Activated T-cell treated with anti-CD3 and anti-CD28 coated beads, Interleukin-2, amount 50 U/mL, for 1 hour (primary cell): Measurements from ENCODE around the gene ADGRG7.
"Not testable (repeated sequence)": the region's sequence is repeated elsewhere in the genome, so short reads cannot be mapped to it uniquely, and the experiment has no call there.

ENCODE experiments used
- DNase-seq: peaks from one replicate; pipeline ENCODE4 v3.0.0-alpha.2; 2020

ADGRG7 gene

DNA sequence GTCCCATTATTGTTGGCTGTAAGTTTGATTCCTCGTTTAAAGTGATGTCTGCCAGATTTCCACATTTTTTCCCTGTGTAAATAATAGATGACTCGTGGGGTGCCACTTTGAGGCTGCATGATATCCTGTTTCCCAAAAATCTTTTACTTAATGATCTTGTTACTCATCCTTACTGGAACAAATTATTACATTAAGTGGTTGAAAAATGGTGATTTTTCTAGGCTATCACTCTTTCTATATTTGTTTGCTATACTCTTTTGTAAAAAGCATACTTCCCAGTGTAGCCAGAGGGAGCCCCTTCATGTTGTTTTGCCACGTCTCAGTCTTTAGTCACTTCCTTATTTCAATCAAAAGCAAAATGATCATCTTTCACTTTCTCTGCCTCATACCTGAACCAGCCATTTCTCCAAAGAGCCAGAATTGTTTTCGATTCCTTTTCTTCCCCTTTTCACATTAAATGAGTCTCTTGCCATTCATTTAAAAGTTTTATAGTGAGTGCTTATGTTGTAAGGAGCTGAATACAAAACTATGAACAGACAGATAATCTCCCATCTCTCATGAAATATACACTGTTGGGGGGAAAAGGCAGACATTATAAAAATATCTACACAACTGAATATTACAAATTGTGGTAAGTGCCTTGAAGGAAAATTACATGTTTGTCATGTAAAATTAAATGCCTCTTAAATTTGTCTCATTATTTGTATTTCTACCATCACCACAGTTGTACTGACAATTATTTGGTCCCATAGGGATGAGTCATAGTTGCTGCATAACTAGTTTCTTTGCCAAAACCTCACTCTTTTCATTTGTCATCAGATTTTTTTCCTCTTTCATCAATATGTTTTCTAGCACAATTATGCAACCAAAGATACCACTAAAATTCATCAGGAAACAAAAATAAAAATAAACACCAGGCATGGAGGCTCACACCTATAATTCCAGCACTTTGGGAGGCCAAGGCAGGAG, 41.5 kb downstream of the ADGRG7 start:
- no peak for DNase-seq

DNA sequence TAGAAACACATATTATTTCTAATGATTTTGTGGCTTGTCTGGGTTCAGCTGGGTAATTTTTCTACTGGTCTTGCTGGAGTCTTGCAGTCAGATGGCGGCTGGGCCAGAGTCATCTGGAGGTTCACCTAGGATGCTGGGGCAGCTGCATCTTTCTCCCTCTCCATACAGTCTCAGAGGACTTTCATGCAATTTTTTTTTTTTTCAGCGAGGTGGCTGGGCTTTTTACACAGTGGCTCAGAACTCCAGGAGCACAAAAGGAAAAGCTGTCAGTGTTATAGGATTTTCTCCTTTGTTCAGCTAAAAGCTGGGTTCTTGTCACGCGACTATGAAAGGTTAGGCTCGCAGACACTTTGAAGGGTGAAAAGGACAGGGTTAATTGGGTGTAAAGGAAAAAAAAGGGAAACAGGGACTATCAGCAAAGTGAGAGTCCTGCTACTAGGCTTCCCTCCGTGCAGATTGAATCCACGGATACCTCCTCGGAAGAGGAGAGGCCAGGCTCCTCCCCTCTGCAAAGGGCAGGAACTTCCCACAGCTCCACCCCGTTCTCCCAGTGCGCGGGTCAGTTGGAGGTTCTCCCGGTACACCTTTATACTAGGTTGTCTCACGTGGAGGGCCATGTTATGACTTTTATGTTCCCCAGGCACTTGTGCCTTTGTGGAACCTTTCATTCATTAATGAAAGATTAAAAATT, 44.3 kb downstream of the ADGRG7 start:
- DNase-seq: no peak

DNA sequence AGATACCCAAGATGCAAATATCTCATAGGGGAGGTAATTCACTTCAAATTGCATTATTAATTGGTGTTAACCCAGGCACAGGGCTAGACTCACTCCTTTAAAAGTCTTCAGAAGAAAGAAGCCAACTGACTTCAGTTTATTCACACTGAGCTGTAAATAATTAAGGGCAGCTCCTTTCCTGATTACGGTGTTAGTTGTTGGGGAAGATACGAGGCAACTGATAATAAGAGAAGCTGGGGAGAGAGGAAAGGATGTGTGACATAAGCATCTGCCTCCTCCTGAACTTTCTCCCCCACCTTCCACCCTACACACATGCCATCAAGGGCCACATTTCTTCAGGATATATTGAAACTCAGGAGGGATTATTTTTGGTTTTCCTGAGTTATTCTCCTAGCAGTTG, 47.5 kb downstream of the ADGRG7 start:
- no peak for DNase-seq

DNA sequence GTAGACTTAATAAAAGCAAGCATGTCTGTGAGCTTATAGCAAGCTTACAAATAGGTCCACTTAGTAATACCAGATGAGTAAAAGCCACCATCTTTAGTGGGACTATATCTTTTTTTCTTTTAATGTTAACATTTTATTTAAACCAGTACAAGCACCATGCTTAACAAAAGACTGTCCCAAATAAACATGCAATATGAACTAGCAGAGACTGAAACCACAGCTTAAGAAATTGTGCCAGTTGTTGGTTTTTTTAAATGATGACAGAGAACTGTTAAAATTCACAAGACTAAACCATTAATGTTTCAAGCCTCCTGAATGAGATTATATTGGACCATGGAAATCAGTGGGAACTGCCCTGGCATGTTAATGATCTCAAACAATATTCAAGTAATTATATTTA, 51.9 kb downstream of the ADGRG7 start:
- not testable (repeated sequence) for DNase-seq

DNA sequence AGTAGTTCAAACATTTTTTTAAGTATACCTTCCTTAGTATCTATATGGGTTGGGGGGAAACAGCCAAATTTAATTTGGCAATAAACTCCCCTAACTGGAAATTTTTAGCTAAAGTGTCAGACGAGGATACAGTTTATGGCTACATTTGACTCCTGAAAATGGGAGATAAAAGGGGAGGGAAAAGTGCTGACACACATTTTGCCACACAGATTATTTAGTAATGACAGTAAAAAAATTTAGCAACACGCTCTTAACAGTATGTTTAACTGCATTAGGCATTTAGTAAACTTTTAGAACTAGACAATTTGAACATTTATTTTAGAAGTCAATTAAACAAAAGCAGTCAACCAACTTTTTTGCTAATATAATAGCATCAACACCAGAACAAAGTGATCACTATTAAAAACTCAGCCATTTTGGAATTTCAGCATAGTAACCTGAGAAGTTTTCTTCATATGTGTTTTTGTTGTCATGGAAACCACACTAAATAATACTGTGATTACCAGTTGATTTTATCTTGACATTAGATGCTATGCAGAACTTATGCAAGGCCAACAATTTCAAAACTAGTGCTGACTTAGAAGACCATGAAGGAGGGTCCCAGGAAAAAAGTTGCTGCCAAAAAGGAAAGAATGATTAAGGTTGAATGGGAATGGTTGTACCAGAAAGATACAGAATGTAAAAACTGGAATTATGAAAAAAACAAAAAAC, 52.9 kb downstream of the ADGRG7 start:
- no peak for DNase-seq

DNA sequence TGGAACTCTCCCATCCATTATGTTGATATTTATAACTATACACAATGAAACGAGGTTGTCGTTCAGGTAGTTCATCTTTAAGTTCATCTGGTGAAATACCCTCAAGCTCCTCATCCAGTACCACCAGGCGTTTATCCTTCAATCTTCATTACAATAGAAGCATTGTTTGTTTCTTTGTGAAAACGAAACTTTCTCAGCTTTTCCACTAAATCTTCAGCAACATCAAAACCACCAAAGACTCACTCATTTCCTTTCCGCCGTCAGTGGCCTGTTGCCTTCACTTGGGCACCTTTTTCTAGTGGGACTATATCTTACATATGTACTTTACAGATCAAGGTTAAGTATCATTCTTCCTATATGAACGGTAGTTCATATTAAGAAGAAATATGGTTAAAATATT, 55.8 kb downstream of the ADGRG7 start:
- peak; percentile 24 for DNase-seq

DNA sequence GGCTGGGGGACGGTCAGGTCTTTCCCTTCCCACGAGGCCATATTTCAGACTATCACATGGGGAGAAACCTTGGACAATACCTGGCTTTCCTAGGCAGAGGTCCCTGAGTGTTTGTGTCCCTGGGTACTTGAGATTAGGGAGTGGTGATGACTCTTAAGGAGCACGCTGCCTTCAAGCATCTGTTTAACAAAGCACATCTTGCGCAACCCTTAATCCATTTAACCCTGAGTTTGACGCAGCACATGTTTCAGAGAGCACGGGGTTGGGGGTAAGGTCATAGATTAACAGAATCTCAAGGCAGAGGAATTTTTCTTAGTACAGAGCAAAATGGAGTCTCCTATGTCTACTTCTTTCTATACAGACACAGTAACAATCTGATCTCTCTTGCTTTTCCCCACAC, 57.3 kb downstream of the ADGRG7 start:
- DNase-seq: not testable (repeated sequence)

DNA sequence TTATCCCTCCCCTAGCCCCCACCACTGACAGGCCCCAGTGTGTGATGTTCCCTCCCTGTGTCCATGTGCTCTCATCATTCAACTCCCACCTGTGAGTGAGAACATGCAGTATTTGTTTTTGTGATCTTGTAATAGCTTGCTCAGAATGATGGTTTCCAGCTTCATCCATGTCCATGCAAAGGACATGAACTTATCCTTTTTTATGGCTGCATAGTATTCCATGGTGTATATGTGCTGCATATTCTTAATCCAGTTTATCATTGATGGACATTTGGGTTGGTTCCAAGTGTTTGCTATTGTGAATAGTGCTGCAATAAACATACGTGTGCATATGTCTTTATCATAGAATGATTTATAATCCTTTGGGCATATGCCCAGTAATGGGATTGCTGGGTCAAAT, 57.9 kb downstream of the ADGRG7 start:
- DNase-seq: not testable (repeated sequence)

DNA sequence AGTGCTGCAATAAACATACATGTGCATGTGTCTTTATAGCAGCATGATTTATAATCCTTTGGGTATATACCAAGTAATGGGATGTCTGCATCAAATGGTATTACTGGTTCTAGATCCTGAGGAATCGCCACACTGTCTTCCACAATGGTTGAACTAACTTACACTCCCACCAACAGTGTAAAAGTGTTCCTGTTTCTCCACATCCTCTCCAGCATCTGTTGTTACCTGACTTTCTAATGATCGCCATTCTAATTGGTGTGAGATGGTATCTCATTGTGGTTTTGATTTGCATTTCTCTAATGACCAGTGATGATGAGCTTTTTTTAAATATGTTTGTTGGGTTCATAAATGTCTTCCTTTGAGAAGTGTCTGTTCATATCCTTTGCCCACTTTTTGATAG, 61.6 kb downstream of the ADGRG7 start:
- DNase-seq: not testable (repeated sequence)

DNA sequence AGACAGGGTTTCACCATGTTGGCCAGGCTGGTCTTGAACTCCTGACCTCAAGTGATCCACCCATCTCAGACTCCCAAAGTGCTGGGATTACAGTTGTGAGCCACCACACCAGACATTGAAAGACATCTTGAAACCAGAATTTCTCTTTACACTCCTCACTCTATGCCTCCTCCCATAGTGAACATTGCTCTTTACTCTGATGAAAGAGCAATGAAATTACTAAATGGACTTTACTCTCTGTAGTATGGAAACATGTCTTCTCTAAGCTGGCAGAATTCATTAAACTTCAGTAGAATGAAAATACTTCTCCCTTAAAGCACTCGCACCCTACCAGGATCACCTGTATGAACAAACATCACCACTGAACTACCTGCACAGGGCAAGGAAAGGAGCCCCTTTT, 72.1 kb downstream of the ADGRG7 start:
- no peak for DNase-seq

DNA sequence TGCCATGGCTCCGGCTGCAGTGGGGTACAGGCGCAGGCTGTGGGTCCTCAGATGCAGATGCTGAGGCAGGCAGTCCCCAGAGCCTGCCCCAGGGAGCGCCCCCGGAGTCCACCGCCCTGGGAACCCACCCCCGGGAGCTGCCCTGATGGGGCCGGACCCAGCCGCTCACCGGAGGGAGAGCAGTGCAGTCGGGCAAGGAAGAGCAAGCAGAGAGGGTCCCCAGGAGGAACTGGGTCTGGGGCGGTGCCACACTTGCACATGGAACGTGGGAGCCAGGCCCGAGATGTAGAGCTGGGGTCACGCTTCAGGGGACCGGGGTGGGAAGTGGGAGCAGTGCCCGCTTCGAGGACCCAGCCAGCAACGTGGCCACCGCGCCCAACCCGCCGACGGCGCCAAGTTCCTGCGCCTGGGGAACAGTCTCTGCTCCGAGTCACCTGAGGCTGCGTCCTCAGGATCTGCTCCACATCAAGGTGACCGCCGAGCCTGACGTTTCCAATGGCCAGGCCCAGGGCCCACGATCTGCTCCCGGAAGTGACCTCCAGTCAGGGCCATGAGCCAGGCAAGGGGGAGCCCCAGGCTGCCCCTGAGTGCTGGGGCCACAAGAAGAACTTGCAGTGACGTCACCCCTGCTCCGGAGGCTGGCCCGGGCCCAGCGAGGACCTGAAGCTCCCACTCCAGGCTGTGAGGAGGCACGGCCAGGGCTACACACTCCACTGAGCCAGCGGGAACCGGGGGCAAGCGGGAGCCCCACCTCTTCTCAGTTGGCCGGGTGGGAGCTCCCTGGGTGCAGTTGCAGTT, 72.9 kb downstream of the ADGRG7 start:
- no peak for DNase-seq

DNA sequence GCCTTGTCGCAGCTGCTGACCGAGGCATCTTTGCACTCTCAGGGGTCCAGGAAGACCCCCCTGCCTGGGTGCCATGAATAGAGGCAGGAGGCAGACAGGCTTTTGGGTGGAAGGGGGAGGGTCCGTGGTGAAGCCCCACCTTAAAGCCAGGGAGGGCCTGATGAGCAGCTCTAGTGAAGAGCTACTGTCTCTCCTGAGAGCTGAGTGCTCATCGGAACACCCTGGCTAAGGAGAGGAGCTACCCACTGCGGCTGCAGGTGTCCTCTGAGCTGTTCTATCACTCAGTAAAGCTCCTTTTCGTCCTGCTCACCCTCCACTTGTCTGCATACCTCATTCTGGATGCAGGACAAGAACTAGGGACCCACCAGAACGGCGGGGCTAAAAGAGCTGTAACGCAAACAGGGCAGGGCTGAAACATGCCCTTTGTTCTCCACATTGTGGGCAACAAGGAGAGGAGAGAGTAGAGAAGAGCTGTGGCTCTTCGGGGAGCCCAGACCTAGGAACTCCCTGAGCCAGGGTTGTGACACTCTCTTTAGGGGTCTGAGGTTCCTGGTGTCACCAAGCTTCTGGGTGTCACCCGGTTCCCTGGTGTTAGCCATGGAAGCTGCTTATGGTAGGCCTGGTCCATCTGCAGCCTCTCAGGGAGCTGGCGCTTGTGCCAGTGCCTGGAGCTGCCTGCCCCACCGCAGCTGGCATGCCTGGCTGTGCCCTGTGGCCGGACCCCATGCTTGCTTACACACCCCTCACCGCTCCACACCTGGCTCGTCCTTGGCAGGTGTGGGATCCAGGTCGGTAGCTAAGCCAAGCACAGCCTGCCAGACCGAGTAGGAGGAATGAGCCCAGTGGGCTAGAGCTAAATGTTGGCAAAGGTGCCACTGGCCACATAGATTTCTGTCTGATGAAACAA, 73.7 kb downstream of the ADGRG7 start:
- DNase-seq: no peak

DNA sequence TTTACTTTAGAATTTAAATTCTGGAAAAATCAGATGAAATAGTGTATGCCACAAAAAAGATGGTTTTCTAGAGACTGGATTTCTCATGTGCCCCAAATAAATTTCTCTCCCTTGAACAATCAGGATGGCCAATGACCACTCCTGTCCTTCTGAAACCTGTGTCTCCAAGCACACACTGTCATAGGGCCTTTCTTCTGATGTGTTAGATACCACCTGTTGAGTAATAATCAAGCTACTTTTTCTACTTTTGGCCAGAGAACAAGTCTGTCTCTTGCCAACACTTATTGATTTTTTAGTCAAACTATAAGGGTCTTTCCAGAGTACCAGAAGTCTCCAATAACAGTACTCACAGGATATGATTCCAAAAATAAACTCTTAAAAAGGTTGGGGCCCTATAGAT, 83.8 kb downstream of the ADGRG7 start:
- DNase-seq: no peak

DNA sequence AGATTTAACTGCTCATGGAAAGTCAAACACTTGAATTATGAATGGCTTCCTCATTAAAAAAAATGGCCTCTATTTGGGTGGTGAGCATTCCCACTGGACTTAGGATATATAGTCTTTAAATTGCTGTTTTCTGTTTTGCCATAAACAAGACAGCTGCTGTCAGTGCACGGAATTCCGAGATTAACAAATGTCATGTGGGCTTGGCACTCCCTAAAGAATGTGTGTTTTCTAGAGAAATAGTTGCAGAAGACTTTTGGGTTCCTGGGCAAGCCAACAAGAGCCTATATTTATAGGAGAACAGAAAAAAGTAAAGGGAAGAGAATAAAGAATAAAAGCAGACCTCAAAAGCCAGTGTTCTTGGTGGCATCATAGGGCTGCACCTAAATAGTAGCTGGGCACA, 86.3 kb downstream of the ADGRG7 start:
- no peak for DNase-seq

DNA sequence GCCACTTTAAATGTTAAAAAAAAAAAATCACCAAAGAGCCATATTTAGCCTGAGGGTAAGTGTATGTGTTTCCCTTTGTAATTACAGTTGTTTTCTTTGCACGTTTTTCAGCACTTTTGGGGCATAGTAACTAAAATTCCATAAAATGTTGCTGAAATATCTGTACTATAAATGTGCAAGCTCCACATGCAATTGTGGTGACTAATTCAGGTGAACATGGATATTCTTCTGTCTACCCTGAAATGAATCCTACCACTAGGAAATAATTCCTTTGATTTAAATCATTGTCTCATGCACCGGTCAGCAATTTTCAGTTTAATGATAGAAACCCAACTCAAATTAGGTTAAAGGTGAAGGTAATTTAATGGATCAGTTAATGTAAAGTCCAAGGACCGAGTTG, 86.8 kb downstream of the ADGRG7 start:
- no peak for DNase-seq

DNA sequence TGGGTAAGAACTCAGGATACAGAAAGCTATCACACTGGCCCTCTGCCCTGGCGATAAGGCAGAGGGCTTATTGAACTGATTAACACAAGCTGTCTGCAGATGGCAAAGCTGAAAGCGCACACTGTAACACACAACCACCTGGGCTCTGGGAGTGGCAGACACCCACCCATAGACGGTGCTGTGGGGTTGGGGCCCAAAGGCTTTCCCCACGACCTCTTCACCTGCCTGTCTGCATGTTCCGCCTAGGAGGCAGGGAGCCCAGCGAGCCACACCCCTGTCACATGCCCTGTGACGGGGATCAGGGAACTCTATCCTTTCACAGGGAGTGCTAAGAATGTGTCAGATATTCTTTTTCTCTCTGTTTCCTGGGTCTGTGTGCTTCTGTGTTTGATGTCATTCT, 87.8 kb downstream of the ADGRG7 start:
- no peak for DNase-seq

DNA sequence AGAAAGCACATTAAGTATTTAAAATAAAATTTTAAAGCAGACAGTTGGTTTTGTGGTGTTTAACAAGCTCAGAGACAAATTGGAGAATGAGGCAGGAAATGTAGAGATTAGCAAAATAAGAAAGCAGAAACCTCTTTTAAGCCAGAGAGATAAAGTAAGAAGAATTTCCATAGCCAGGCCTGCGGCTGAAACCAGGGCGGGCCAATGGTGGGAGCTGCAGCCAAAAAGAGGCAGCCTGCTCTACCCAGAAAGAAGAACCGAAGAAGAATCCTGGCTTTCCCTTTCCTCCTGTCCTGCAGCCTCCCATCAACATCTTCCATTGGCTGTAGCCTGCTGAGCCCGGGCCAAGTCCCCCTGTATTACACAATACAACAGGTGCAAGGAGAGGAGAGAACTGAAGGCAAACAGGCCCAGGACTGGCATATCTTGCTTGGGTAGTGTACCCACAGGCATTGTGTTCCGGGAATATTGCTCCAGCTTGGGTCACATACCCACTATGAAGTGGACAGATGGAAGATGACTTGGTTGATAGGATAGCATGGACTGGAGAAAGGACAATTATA, 88.4 kb downstream of the ADGRG7 start:
- DNase-seq: no peak

DNA sequence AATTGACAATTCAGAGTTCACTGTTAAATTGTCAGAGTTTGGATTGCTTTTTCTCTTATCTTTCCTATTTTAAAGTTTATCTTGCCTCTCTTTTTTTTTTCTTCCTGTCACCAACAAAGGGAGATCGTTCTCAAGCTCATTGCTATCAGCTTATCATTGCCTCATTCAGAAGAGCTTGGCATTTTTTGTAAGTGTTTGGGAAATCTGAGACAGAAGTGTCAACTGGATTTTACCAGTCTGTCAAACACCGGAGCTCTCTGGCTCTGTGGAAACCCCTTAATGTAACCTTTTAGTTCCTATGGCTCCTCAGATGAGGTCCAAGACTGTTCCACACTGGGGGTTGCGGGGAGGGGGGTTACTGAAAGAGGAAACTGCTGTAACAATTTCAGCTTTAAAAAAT, 89.3 kb downstream of the ADGRG7 start:
- no peak for DNase-seq

DNA sequence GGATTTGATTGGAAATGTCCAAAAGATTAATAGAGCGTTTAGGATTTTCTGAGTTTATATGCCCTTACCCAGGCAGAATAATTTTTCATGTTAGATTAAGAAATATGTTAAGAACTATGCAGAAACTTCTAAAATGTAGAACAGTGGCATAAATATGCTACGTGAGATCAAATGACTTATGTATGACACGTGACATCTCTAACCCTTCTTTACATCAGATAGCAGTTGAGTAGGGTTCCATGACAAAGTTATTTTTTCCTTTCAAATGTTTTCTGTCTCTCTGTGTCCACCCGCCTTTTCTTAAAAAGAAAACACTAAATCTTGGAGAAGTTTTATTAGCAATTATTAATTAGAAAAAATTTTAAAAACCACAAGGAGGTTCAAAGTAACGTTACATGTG, 91.3 kb downstream of the ADGRG7 start:
- no peak for DNase-seq

DNA sequence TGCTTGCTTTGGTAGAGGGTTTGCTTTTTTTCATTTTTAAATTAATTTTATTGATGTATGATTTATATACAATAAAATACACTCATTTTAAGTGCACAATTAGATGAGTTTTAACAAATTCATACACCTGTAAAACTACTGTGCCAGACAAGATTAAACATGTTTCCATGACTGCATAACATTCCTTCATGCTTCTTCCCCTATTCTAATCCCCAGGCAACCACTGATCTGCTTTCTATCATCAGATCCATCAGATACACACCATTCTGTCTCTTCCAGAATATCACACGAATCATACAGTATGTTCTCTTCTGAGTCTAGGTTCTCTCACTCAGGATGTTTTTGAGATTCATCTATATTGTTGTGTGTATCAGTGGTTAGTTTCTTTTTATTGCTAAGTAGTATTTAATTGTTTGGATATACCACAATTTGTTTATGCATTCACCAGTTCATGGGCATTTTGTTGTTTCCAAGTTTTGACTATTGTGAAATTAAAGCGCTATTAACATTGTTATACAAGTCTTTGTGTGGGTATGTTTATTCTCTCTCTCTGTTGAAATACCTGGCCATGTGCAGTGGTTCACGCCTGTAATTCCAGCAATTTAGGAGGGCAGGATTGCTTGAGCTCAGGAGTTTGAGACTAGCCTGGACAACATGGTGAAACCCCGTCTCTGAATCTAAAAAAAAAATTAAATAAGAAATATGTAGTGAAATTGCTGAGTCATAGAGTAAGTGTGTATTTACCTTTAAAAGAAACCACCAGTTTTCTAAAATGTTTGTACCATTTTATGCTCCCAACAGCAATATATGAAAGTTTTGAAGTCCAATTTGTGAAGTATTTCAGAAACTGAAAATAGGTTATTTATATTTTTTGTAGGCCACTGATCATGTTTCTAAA, 92.9 kb downstream of the ADGRG7 start:
- no peak for DNase-seq
